ENCODE results near the gene SMYD3. TPM values are rescaled to one million over a fixed set of nuclear protein-coding genes. Genes with fewer than 3 reads are reported as not detected.

The SMYD3 gene
- total and polyA plus RNA-seq, 2 of the 13 experiments (the other 11 are each of a cell fraction or from before 2014, with no cell fraction given), result 27.7 to 35.8 TPM

DNA sequence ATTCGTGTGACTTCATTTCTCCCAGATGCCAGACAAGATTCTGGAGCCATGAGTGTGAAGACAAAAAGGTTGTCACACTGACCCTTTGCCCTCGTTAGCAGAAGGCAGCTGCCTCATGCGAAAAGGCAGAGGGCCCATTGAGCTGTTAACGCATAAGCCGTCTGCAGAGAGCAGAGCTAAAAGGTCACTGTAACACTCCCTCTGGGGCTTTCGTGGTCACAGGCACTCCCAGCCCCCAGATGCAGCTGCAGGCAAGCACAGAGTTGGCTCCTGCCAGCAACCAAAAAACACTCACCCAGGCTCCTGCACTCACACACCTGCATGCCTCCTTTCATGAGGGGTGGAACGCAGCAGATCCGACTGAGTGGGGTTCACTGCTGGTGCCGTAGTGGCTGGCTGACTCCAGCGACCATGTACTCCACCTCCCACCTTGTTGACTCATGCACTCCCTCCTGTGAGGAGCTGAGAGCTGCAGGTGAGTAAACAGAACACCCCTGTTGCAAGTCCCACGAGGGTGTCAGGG is 287.5 kb downstream of the SMYD3 start (continued):
- TF ChIP-seq ZNF350 (CRISPR knock-in tag; IDR thresholded peaks at IDR 0.05; ENCODE audit: borderline replicate concordance, low read depth) (peak; percentile 30; the same call in 1 of the 2 replicates), SAP130 (CRISPR knock-in tag; IDR thresholded peaks at IDR 0.05; ENCODE audit: low read depth) (peak; percentile 53), HDAC1 (CRISPR knock-in tag; IDR thresholded peaks at IDR 0.05) (peak; percentile 64; the same call in 1 of the 2 replicates), WIZ (CRISPR knock-in tag; IDR thresholded peaks at IDR 0.05) (no peak), SP5 (CRISPR knock-in tag; IDR thresholded peaks at IDR 0.05; ENCODE audit: borderline replicate concordance, low read depth) (peak; percentile 65), CBX5 (CRISPR knock-in tag; IDR thresholded peaks at IDR 0.05; ENCODE audit: borderline replicate concordance) (peak; percentile 12; the same call in 1 of the 2 replicates), ZBTB7A (CRISPR knock-in tag; IDR thresholded peaks at IDR 0.05) (peak; percentile 79), NR2F2 (IDR thresholded peaks at IDR 0.05; ENCODE audit: borderline replicate concordance, low read depth) (peak; percentile 18; the same call in 1 of the 2 replicates), RBM39 (IDR thresholded peaks at IDR 0.05; ENCODE audit: low read depth, low read length, poor library complexity, severe bottlenecking) (no peak), FOXA3 (CRISPR knock-in tag; IDR thresholded peaks at IDR 0.05) (peak; percentile 93), ZBTB20 (CRISPR knock-in tag; IDR thresholded peaks at IDR 0.05; ENCODE audit: borderline replicate concordance, low read depth) (0 out of 2 replicates have a peak, but pooled peaks have one; percentile 27), FOSL2 (CRISPR knock-in tag; IDR thresholded peaks at IDR 0.05) (peak; percentile 83), ETV5 (CRISPR knock-in tag; IDR thresholded peaks at IDR 0.05; ENCODE audit: borderline replicate concordance) (0 out of 2 replicates have a peak, but pooled peaks have one; percentile 25), SALL1 (CRISPR knock-in tag; IDR thresholded peaks at IDR 0.05) (peak; percentile 85), NCOA2 (CRISPR knock-in tag; IDR thresholded peaks at IDR 0.05) (peak; percentile 42; the same call in 1 of the 2 replicates), IKZF4 (CRISPR knock-in tag; IDR thresholded peaks at IDR 0.05; ENCODE audit: borderline replicate concordance, low read depth, not compliant biosample characterization) (no peak), SOX6 (IDR thresholded peaks at IDR 0.05) (no peak), SOX6 (CRISPR knock-in tag; IDR thresholded peaks at IDR 0.05) (peak; percentile 40), ZNF670 (CRISPR knock-in tag; IDR thresholded peaks at IDR 0.05; ENCODE audit: borderline replicate concordance) (0 out of 2 replicates have a peak, but pooled peaks have one; percentile 37)
- TF ChIP-seq, protein P1, sequence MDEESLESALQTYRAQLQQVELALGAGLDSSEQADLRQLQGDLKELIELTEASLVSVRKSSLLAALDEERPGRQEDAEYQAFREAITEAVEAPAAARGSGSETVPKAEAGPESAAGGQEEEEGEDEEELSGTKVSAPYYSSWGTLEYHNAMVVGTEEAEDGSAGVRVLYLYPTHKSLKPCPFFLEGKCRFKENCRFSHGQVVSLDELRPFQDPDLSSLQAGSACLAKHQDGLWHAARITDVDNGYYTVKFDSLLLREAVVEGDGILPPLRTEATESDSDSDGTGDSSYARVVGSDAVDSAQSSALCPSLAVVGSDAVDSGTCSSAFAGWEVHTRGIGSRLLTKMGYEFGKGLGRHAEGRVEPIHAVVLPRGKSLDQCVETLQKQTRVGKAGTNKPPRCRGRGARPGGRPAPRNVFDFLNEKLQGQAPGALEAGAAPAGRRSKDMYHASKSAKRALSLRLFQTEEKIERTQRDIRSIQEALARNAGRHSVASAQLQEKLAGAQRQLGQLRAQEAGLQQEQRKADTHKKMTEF (CRISPR knock-in tag; IDR thresholded peaks at IDR 0.05), result peak; percentile 23; the same call in 1 of the 2 replicates
- TF ChIP-seq, protein P2, sequence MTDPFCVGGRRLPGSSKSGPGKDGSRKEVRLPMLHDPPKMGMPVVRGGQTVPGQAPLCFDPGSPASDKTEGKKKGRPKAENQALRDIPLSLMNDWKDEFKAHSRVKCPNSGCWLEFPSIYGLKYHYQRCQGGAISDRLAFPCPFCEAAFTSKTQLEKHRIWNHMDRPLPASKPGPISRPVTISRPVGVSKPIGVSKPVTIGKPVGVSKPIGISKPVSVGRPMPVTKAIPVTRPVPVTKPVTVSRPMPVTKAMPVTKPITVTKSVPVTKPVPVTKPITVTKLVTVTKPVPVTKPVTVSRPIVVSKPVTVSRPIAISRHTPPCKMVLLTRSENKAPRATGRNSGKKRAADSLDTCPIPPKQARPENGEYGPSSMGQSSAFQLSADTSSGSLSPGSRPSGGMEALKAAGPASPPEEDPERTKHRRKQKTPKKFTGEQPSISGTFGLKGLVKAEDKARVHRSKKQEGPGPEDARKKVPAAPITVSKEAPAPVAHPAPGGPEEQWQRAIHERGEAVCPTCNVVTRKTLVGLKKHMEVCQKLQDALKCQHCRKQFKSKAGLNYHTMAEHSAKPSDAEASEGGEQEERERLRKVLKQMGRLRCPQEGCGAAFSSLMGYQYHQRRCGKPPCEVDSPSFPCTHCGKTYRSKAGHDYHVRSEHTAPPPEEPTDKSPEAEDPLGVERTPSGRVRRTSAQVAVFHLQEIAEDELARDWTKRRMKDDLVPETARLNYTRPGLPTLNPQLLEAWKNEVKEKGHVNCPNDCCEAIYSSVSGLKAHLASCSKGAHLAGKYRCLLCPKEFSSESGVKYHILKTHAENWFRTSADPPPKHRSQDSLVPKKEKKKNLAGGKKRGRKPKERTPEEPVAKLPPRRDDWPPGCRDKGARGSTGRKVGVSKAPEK (CRISPR knock-in tag; IDR thresholded peaks at IDR 0.05; ENCODE audit: borderline replicate concordance), result 0 out of 2 replicates have a peak, but pooled peaks have one; percentile 44
- TF ChIP-seq, protein P3, sequence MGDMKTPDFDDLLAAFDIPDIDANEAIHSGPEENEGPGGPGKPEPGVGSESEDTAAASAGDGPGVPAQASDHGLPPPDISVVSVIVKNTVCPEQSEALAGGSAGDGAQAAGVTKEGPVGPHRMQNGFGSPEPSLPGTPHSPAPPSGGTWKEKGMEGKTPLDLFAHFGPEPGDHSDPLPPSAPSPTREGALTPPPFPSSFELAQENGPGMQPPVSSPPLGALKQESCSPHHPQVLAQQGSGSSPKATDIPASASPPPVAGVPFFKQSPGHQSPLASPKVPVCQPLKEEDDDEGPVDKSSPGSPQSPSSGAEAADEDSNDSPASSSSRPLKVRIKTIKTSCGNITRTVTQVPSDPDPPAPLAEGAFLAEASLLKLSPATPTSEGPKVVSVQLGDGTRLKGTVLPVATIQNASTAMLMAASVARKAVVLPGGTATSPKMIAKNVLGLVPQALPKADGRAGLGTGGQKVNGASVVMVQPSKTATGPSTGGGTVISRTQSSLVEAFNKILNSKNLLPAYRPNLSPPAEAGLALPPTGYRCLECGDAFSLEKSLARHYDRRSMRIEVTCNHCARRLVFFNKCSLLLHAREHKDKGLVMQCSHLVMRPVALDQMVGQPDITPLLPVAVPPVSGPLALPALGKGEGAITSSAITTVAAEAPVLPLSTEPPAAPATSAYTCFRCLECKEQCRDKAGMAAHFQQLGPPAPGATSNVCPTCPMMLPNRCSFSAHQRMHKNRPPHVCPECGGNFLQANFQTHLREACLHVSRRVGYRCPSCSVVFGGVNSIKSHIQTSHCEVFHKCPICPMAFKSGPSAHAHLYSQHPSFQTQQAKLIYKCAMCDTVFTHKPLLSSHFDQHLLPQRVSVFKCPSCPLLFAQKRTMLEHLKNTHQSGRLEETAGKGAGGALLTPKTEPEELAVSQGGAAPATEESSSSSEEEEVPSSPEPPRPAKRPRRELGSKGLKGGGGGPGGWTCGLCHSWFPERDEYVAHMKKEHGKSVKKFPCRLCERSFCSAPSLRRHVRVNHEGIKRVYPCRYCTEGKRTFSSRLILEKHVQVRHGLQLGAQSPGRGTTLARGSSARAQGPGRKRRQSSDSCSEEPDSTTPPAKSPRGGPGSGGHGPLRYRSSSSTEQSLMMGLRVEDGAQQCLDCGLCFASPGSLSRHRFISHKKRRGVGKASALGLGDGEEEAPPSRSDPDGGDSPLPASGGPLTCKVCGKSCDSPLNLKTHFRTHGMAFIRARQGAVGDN (CRISPR knock-in tag; IDR thresholded peaks at IDR 0.05), result peak; percentile 84
